Neural cell (in vitro differentiated cells): ENCODE results near the gene SMC2.

Experiments
- EZH2 ChIP-seq: fragments of 200-600, 300-800 bp; shearing (Covaris generic), sonication (generic); IDR thresholded peaks from 2 replicates; pipeline ENCODE4 v1.6.1; 2014; ENCODE audit warnings: antibody characterized with exemption, low read length, borderline replicate concordance, mild to moderate bottlenecking; ENCODE audit not compliant: insufficient read depth, poor library complexity, severe bottlenecking
- MXI1 ChIP-seq: fragments of 450-650 bp; conservative IDR thresholded peaks from 2 replicates; pipeline ENCODE4 v1.6.1; 2014; ENCODE audit warnings: antibody characterized with exemption, mild to moderate bottlenecking; ENCODE audit not compliant: poor library complexity, severe bottlenecking
- POLR2AphosphoS5 ChIP-seq: IDR thresholded peaks from 2 replicates; pipeline ENCODE4 v1.6.1; 2012
- RAD21 ChIP-seq: fragments of 450-650 bp; conservative IDR thresholded peaks from 2 replicates; pipeline ENCODE4 v1.6.1; 2014; ENCODE audit warnings: antibody characterized with exemption, mild to moderate bottlenecking, moderate library complexity
- SMC3 ChIP-seq: fragments of 450-650 bp; conservative IDR thresholded peaks from 2 replicates; pipeline ENCODE4 v1.6.1; 2014; ENCODE audit warnings: antibody characterized with exemption, mild to moderate bottlenecking, moderate library complexity; ENCODE audit not compliant: poor library complexity
- TAF1 ChIP-seq: IDR thresholded peaks from 2 replicates; pipeline ENCODE4 v1.6.1; 2012; ENCODE audit warnings: low read depth
- TF ChIP-seq, protein P1 (sequence below): fragments of 450-650 bp; IDR thresholded peaks from 2 replicates; pipeline ENCODE4 v1.5.1; 2014; ENCODE audit warnings: antibody characterized with exemption, mild to moderate bottlenecking, moderate library complexity; ENCODE audit not compliant: poor library complexity, severe bottlenecking
- TF ChIP-seq, protein P2 (sequence below): IDR thresholded peaks from 2 replicates; pipeline ENCODE4 v1.6.1; 2012; ENCODE audit warnings: borderline replicate concordance

- TF ChIP-seq RAD21, result no peak
- TF ChIP-seq, protein P1, sequence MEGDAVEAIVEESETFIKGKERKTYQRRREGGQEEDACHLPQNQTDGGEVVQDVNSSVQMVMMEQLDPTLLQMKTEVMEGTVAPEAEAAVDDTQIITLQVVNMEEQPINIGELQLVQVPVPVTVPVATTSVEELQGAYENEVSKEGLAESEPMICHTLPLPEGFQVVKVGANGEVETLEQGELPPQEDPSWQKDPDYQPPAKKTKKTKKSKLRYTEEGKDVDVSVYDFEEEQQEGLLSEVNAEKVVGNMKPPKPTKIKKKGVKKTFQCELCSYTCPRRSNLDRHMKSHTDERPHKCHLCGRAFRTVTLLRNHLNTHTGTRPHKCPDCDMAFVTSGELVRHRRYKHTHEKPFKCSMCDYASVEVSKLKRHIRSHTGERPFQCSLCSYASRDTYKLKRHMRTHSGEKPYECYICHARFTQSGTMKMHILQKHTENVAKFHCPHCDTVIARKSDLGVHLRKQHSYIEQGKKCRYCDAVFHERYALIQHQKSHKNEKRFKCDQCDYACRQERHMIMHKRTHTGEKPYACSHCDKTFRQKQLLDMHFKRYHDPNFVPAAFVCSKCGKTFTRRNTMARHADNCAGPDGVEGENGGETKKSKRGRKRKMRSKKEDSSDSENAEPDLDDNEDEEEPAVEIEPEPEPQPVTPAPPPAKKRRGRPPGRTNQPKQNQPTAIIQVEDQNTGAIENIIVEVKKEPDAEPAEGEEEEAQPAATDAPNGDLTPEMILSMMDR, result no peak
- TF ChIP-seq EZH2, result no peak
- no peak for TF ChIP-seq POLR2AphosphoS5
- TF ChIP-seq TAF1, result no peak
- no peak for TF ChIP-seq SMC3
- TF ChIP-seq, protein P2, sequence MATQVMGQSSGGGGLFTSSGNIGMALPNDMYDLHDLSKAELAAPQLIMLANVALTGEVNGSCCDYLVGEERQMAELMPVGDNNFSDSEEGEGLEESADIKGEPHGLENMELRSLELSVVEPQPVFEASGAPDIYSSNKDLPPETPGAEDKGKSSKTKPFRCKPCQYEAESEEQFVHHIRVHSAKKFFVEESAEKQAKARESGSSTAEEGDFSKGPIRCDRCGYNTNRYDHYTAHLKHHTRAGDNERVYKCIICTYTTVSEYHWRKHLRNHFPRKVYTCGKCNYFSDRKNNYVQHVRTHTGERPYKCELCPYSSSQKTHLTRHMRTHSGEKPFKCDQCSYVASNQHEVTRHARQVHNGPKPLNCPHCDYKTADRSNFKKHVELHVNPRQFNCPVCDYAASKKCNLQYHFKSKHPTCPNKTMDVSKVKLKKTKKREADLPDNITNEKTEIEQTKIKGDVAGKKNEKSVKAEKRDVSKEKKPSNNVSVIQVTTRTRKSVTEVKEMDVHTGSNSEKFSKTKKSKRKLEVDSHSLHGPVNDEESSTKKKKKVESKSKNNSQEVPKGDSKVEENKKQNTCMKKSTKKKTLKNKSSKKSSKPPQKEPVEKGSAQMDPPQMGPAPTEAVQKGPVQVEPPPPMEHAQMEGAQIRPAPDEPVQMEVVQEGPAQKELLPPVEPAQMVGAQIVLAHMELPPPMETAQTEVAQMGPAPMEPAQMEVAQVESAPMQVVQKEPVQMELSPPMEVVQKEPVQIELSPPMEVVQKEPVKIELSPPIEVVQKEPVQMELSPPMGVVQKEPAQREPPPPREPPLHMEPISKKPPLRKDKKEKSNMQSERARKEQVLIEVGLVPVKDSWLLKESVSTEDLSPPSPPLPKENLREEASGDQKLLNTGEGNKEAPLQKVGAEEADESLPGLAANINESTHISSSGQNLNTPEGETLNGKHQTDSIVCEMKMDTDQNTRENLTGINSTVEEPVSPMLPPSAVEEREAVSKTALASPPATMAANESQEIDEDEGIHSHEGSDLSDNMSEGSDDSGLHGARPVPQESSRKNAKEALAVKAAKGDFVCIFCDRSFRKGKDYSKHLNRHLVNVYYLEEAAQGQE, result no peak
- no peak for TF ChIP-seq MXI1
These were observed 16.4 kb downstream of the SMC2 start for GRCh38 chr9:104110509-104110908.
